ENCODE data around the gene DAGLA.
"Not testable (repeated sequence)": the region's sequence is repeated elsewhere in the genome, so short reads cannot be mapped to it uniquely, and the experiment has no call there.

Gene DAGLA

GRCh38 chr11:61679893-61680621, at the start of gene DAGLA:
Gene DAGLA, plus strand, starts transcription at chr11:61680391. Its CDS starts 39,765 bp downstream, at chr11:61720156.
- DNase-seq, result peak; percentile 54

DNA sequence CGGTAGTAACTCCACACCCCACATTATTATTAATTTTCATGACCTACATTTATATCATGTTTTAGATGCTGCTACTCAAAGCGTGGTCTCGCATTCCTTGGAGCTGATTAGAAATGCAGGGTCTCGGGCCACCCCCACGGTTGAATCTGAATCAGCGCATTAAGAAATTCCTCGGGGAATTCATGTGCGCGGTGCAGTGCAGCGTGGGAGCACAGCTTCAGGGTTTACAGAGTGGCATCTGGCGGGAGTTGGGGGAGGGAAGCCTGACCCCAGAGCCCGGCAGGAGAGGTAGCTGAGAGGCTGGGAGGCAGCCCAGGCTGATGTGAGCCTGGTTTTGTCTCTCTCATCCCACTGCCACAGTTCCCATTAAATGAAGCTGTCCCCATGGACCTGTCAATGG, 48.1 kb upstream of the DAGLA start:
- DNase-seq, result no peak

DNA sequence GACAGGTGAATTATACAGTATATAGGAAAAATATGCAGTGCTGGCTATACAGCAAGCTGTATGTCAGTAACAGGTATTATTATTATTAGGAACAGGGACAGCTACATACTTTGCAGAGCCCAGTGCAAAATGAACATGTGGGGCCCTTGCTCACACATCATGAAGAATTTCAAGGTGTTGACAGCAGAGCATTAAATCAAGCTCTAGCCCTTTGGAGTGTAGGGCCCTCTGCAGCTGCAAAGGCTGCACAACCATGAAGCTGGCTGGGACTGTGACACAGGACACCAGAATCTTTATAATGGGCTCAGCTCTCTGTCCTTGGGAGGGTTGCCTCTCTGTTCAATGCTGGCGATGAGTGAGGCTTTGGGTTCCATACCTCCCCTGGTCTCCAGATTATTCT, 44.9 kb upstream of the DAGLA start:
- no peak for DNase-seq

GRCh38 chr11:61635787-61636186, 44.4 kb upstream of the DAGLA start:
- DNase-seq, result no peak

GRCh38 chr11:61636676-61637075, 43.5 kb upstream of the DAGLA start:
- DNase-seq, result no peak

DNA sequence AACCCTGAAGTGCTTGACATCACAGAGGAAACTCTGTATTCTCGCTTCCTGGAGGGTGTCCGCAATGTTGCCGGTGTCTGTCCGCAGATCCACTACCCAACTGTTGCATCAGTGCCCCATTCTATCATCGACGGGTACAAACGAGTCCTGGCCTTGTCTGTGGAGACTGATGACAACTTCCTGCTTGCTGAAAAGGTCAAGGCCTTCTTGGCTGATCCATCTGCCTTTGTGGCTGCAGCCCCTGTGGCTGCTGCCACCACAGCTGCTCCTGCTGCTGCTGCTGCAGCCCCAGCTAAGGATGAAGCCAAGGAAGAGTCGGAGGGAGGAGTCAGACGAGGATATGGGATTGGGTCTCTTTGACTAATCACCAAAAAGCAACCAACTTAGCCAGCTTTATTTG, 42.9 kb upstream of the DAGLA start:
- no peak for DNase-seq

DNA sequence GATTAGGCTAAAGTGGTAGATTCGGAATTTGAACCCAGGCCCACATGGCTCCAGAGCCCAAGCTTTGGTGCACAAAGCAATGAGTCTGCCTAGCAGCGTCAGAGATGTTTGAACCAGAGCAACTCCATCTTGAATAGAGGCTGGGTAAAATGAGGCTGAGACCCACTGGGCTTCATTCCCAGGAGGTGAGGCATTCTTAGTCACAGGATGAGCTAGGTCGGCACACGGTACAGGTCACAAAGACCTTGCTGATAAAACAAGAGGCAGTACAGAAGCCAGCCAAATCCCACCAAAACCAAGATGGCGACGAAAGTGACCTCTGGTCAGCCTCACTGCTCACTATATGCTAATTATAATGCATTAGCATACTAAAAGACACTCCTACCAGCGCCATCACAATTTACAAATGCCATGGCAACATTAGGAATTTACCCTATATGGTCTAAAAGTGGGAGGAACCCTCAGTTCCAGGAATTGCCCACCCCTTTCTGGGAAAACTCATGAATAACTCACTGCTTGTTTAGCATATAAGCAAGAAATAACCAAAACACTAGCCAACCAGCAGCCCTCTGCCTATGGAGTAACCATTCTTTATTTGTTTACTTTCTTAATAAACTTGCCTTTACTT, 40.3 kb upstream of the DAGLA start:
- peak; percentile 48 for DNase-seq

- DNase-seq, result no peak
Observed at GRCh38 chr11:61642162-61642561, 38.0 kb upstream of the DAGLA start.

DNA sequence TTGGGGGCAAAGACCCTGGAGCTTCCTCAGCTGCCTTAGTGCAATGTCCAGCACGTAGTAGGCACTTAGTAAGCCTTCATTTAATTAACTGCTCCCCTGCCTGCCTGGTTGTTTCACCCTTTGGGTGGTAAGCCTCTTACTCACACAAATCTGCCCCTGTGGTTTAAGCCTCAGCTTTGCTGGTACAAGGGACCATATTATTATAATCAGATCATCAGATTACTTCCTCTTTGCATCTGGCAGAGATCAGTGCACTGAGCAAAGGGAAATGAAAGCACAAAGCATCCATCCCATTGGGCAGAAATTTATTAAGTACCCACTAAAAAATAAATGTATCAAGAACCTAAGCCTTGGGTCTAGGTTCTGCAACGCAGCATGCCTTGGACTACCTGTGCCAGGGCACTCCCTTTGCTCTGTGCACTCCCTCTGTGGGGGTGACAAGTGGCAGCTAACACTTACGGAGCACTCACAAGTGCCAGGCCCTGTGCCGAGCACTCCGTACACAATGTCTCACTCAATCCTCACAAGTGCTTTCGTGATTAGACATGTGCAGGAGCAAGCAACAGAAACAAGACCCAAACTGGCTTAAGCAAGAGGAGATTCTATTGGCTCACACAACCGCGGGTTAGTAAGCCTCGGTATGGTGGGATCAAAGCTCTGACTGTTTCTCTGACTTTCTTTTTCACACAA, 34.9 kb upstream of the DAGLA start:
- no peak for DNase-seq

- DNase-seq, result no peak
Observed at GRCh38 chr11:61647529-61647928, 32.7 kb upstream of the DAGLA start.

DNA sequence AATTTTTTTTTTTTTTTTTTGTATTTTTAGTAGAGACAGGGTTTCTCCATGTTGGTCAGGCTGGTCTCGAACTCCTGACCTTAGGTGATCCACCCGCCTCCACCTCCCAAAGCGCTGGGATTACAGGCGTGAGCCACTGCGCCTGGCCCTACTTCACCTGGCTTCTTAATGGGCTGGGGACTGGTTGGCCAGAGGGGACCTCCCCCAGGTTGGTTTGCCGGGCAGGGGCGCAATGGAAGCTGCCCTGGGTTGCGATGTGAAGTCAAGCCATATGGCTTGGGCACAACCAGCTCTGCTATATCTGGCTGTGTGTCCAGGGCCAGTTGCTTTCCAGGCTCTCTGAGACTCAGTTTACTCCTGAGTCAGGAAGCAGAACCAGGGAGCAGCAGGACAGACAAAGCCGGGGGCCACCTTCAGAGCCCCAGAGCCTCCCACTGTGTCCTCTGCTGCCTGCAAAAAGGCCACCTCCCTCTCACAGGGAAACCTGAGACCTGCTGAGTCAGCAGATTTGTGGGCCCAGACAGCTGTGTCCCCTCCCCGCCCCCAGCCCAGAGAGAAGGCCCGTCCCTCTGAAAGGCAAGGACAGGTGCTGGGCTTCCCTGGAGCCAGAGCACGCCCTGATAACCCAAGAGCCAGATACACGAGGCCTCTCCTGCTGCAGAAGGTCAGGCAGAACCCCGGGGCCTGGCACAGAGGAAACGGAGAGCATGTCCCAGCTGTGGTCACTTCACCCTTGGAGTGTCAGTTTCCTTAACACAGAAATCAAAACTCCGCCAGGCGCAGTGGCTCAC, 29.2 kb upstream of the DAGLA start:
- DNase-seq, result no peak

- DNase-seq, result no peak
Observed at GRCh38 chr11:61652135-61652534, 28.1 kb upstream of the DAGLA start.

DNA sequence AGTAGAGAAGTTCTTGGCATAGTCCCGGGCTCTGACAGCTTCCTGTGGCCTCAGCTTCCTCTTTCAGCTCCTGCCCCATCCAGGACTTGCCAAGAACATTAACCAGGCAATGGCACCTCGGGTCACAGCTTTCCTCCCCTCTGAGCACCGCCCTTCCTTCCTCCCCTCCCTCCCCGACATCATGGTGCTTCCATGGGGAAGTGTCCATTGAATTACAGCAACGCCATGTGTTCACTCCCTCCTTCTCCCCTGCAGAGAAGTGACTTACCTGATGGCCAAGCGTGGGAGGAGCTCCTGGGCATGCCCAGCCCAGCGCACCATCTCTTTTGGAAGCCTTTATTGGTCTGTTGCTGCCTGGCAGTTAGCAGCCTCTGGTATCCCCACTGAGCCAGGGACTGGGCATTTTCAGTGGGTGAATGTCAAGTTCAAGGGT, 25.8 kb upstream of the DAGLA start:
- no peak for DNase-seq

DNA sequence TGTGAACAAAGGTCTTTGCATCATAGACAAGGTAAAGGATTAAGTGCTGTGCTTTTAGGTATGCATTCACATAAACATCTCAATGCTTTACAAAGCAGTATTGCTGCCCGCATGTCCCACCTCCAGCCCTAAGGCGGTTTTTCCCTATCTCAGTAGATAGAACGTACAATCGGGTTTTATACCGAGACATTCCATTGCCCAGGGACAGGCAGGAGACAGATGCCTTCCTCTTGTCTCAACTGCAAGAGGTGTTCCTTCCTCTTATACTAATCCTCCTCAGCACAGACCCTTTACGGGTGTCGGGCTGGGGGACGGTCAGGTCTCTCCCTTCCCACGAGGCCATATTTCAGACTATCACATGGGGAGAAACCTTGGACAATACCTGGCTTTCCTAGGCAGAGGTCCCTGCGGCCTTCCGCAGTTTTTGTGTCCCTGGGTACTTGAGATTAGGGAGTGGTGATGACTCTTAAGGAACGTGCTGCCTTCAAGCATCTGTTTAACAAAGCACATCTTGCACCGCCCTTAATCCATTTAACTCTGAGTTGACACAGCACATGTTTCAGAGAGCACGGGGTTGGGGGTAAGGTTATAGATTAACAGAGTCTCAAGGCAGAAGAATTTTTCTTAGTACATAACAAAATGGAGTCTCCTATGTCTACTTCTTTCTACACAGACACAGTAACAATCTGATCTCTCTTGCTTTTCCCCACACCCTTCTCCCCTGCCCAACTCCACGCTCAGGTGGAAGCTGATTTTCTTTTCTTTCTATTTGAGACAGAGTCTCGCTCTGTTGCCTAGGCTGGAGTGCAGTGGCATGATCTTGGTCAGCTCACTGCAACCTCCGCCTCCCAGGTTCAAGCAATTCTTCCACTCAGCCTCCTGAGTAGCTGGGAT, 24.7 kb upstream of the DAGLA start:
- not testable (repeated sequence) for DNase-seq

DNA sequence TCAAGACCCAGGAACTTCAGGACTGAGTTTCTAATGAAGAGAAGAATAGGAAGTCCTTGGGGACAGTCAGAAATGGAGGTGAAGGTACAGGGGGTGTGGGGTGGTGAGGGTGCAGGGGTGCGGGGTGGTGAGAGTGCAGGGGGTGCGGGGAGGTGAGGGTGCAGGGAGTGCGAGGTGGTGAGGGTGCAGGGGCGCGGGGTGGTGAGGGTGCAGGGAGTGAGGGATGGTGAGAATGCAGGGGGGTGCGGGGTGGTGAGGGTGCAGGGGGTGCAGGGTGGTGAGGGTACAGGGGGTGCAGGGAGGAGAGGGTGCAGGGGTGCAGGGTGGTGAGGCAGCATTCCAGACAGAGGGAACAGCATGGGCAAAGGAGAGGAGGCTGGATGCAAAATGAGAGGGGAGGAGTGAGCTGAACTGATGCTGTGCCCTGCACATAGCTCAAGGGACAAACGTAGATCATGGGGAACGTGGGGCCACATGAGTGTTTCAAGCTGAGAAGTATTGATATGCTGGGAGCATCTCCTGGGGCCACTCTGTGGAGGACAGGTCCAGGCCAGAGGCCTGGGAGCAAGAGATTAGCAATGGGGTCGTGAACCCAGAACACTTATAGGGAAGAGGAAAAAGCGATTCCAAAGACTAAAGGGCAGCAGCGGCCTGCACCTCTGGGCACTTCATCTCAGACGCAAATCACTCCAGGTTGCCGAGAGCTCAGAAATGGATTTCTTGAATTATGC, 23.7 kb upstream of the DAGLA start:
- no peak for DNase-seq

GRCh38 chr11:61657566-61658290, 22.5 kb upstream of the DAGLA start:
- no peak for DNase-seq

GRCh38 chr11:61659413-61660196, 20.6 kb upstream of the DAGLA start:
- DNase-seq, result no peak

DNA sequence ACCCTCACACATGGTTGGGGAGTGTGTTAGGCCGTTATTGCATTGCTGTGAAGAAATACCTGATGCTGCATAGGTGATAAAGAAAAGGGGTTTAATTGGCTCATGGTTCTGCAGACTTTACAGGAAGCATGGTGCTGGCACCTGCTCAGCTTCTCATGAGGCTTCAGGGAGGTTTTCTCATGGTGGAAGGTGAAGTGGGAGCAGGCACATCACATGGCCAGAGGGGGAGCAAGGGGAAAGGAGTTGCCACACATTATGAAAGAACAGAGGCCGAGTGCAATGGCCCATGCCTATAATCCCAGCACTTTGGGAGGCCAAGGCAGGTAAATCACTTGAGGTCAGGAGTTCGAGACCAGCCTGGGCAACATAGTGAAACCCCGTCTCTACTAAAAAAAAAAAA, 19.2 kb upstream of the DAGLA start:
- not testable (repeated sequence) for DNase-seq

GRCh38 chr11:61666684-61667297, 13.4 kb upstream of the DAGLA start:
- no peak for DNase-seq

All from fibroblast of skin of right quadriceps (primary cell).